Osteocyte (in vitro differentiated cells): ENCODE measurements around the gene CRTAC1. TPM values are rescaled to one million over a fixed set of nuclear protein-coding genes. Genes with fewer than 3 reads are reported as not detected.

Experiments used
- DNase-seq: peaks from one replicate; pipeline ENCODE4 v3.0.0; 2021; ENCODE audit warnings: mixed read lengths; ENCODE audit not compliant: unreplicated experiment; ENCODE audit errors: extremely low spot score
- H3K27ac Mint-ChIP-seq: one replicate; pipeline ENCODE4 v1.8.0; 2021; ENCODE audit warnings: mild to moderate bottlenecking, mixed read lengths; ENCODE audit not compliant: unreplicated experiment
- H3K27me3 Mint-ChIP-seq: one replicate; pipeline ENCODE4 v1.8.0; 2021; ENCODE audit warnings: mixed read lengths; ENCODE audit not compliant: unreplicated experiment
- H3K36me3 Mint-ChIP-seq: one replicate; pipeline ENCODE4 v1.8.0; 2021; ENCODE audit warnings: mixed read lengths; ENCODE audit not compliant: unreplicated experiment
- H3K4me1 Mint-ChIP-seq: one replicate; pipeline ENCODE4 v1.8.0; 2021; ENCODE audit warnings: mixed read lengths; ENCODE audit not compliant: unreplicated experiment
- H3K4me3 Mint-ChIP-seq: one replicate; pipeline ENCODE4 v1.8.0; 2021; ENCODE audit warnings: mild to moderate bottlenecking, moderate library complexity, mixed read lengths; ENCODE audit not compliant: unreplicated experiment
- H3K9me3 Mint-ChIP-seq: one replicate; pipeline ENCODE4 v1.8.0; 2021; ENCODE audit warnings: mixed read lengths; ENCODE audit not compliant: unreplicated experiment
- CTCF ChIP-seq: fragments of 200-600 bp; sonication (generic); IDR thresholded peaks from 2 replicates; pipeline ENCODE4 v1.5.0; 2021; ENCODE audit warnings: antibody characterized with exemption, mild to moderate bottlenecking, moderate library complexity
- total RNA-seq: library from RNA; stranded (reverse); gene quantifications from 2 replicates; pipeline ENCODE4 v1.2.1, GENCODE V29; 2021

The CRTAC1 gene
- total RNA-seq, 1 donor from 2014 or later, result 0.16 TPM

GRCh38 chr10:97831259-97831658, 199.2 kb downstream of the CRTAC1 start:
- no peak for DNase-seq
- Mint-ChIP-seq H3K27ac (no peak overlapping the region), H3K4me3 (no peak overlapping the region), H3K36me3 (no peaks in the 10 kb centered on the region), H3K4me1 (peaks cover 23% of the 10 kb centered on the region), H3K9me3 (no peaks in the 10 kb centered on the region), H3K27me3 (peaks cover 16% of the 10 kb centered on the region)
- TF ChIP-seq CTCF, result no peak

GRCh38 chr10:97830064-97830463, 200.4 kb downstream of the CRTAC1 start:
- Mint-ChIP-seq H3K4me1 (peaks cover 23% of the 10 kb centered on the region), H3K9me3 (no peaks in the 10 kb centered on the region), H3K36me3 (no peaks in the 10 kb centered on the region), H3K27ac (no peak overlapping the region), H3K4me3 (no peak overlapping the region), H3K27me3 (peaks cover 13% of the 10 kb centered on the region)
- no peak for DNase-seq
- no peak for TF ChIP-seq CTCF

- no peak for DNase-seq
- H3K4me3 Mint-ChIP-seq, result no peak overlapping the region
- H3K27ac Mint-ChIP-seq, result no peak overlapping the region
- no peak for TF ChIP-seq CTCF
- no peaks in the 10 kb centered on the region for H3K36me3 Mint-ChIP-seq
- H3K9me3 Mint-ChIP-seq, result no peaks in the 10 kb centered on the region
- H3K4me1 Mint-ChIP-seq, result peaks cover 23% of the 10 kb centered on the region
- peaks cover 8% of the 10 kb centered on the region for H3K27me3 Mint-ChIP-seq
These were observed 201.7 kb downstream of the CRTAC1 start for GRCh38 chr10:97828721-97829120.

- H3K9me3 Mint-ChIP-seq, result no peaks in the 10 kb centered on the region
- peaks cover 4% of the 10 kb centered on the region for H3K27me3 Mint-ChIP-seq
- H3K4me1 Mint-ChIP-seq, result peaks cover 23% of the 10 kb centered on the region
- no peaks in the 10 kb centered on the region for H3K36me3 Mint-ChIP-seq
- no peak overlapping the region for H3K27ac Mint-ChIP-seq
- TF ChIP-seq CTCF, result no peak
- no peak for DNase-seq
- H3K4me3 Mint-ChIP-seq, result no peak overlapping the region
These were observed 202.6 kb downstream of the CRTAC1 start for GRCh38 chr10:97827702-97828291.

- no peak for DNase-seq
- Mint-ChIP-seq H3K9me3 (no peaks in the 10 kb centered on the region), H3K4me3 (no peak overlapping the region), H3K36me3 (no peaks in the 10 kb centered on the region), H3K27me3 (peaks cover 3% of the 10 kb centered on the region), H3K27ac (no peak overlapping the region), H3K4me1 (peaks cover 23% of the 10 kb centered on the region)
- TF ChIP-seq CTCF, result no peak
These were observed 203.5 kb downstream of the CRTAC1 start for GRCh38 chr10:97826892-97827291.
